Esophagus squamous epithelium (tissue), 5 donors: ENCODE measurements around the gene TMEM38A. TPM values are rescaled to one million over a fixed set of nuclear protein-coding genes. Genes with fewer than 3 reads are reported as not detected.

Source experiments
- DNase-seq: peaks from one replicate; lab custom pipeline; 2025; lab: John Stamatoyannopoulos, UW
- H3K27ac ChIP-seq, 4 donors: fragments of 200-600 bp; sonication (generic); one replicate each; pipeline ENCODE4 v1.5.1; 2016 to 2019; ENCODE audit warnings: mild to moderate bottlenecking in 1 of 4
- H3K27me3 ChIP-seq, 4 donors: fragments of 200-600 bp; sonication (generic); 1 replicate in 3 of 4; 2 replicates in 1 of 4; pipeline versions ENCODE4 v1.5.1 to v1.6.0; 2017 to 2021; ENCODE audit warnings: antibody characterized with exemption in 1 of 4
- H3K36me3 ChIP-seq, 3 donors: fragments of 200-600 bp; sonication (generic); one replicate each; pipeline ENCODE4 v1.5.1; 2016 to 2019
- H3K4me1 ChIP-seq, 3 donors: fragments of 200-600 bp; sonication (generic); one replicate each; pipeline ENCODE4 v1.5.1; 2017 to 2019
- H3K4me3 ChIP-seq, 4 donors: fragments of 200-600 bp; sonication (generic); 1 replicate in 3 of 4; 2 replicates in 1 of 4; pipeline ENCODE4 v1.5.1; 2016 to 2019; ENCODE audit warnings: mild to moderate bottlenecking in 2 of 4, moderate library complexity in 1 of 4
- H3K9me3 ChIP-seq, 3 donors: fragments of 200-600 bp; sonication (generic); one replicate each; pipeline ENCODE4 v1.5.1; 2016 to 2019
- POLR2A ChIP-seq, 4 donors: fragments of 450-650 bp; IDR thresholded peaks; one replicate each; pipeline ENCODE4 v1.6.1; 2017; ENCODE audit warnings: antibody characterized with exemption in 4 of 4, mild to moderate bottlenecking in 4 of 4, moderate library complexity in 3 of 4
- WGBS, 2 donors: methylation state at CpG; one replicate each; pipeline ENCODE4 v1.1.5; 2018; 5-methylcytosine and 5-hydroxymethylcytosine counted together
- intact Hi-C: fragments of 100-400 bp; cut with DNase I; formaldehyde crosslinking; loops from one replicate; pipeline ENCODE4 v1.15.0; 2022
- total RNA-seq, 4 donors: library from RNA; depleted of rRNA; stranded (reverse); fragments of >200 nt; gene quantifications; one replicate each; pipeline ENCODE4 v1.1.0, GENCODE V29; 2016
- TF ChIP-seq, protein P1 (sequence below), 6 experiments: fragments of 450-650 bp in 4 of 6; fragments of 200-600 bp in 2 of 6; sonication (generic) in 2 of 6; IDR thresholded peaks; one replicate each; pipeline ENCODE4 v1.5.1; 2016 to 2019; ENCODE audit warnings: antibody characterized with exemption in 6 of 6, mild to moderate bottlenecking in 4 of 6, moderate library complexity in 4 of 6
- donor health status: DM: yes; HTN: yes; CAD: no.

The TMEM38A gene
- total RNA-seq, 4 donors from 2014 or later, result 2.0 to 5.6 (median 2.7) TPM

DNA sequence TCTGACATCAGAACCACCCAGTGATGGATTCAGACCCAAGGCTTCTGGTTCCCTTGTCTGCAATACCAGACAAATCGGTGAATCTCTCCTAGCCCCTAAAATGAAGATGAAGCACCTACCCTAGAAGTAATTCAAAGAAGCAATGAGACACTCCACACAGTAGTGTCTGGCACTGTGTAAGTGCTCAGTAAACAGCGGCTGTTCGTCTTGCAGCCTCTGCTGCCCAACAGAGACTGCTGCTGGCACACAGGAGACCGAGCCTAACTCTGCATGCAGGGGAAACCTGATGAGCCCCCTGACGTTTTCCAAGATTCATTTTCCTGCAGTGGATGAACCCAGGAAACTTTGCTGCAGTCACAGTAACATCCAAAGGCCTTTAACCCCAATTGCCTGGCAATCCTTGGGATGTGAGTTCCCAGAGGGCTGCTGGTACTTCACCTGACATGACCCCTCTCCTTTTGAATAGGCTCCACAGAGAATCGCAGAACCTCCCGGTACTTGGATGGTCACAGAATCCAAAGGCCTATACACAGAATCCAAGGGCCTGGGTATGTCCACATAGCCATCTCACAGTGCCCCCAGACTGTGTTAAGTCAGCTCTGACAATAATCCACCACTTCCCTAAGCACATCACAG is 39.7 kb upstream of the TMEM38A start:
- Histone ChIP-seq H3K9me3 (no peaks in the 10 kb centered on the region), H3K36me3 (peaks cover 0 to 36% (median 0%) of the 10 kb centered on the region in 3 donors), H3K27me3 (no peaks in the 10 kb centered on the region), H3K27ac (no peak overlapping the region), H3K4me1 (peaks cover 10 to 69% (median 16%) of the 10 kb centered on the region in 3 donors), H3K4me3 (no peak overlapping the region)
- no peak for TF ChIP-seq POLR2A (IDR thresholded peaks at IDR 0.05)
- TF ChIP-seq, protein P1, sequence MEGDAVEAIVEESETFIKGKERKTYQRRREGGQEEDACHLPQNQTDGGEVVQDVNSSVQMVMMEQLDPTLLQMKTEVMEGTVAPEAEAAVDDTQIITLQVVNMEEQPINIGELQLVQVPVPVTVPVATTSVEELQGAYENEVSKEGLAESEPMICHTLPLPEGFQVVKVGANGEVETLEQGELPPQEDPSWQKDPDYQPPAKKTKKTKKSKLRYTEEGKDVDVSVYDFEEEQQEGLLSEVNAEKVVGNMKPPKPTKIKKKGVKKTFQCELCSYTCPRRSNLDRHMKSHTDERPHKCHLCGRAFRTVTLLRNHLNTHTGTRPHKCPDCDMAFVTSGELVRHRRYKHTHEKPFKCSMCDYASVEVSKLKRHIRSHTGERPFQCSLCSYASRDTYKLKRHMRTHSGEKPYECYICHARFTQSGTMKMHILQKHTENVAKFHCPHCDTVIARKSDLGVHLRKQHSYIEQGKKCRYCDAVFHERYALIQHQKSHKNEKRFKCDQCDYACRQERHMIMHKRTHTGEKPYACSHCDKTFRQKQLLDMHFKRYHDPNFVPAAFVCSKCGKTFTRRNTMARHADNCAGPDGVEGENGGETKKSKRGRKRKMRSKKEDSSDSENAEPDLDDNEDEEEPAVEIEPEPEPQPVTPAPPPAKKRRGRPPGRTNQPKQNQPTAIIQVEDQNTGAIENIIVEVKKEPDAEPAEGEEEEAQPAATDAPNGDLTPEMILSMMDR (IDR thresholded peaks at IDR 0.05), result no peak
- intact Hi-C loops, result loop anchor here (10.0 kb wide), 1 partner anchor 46 kb away; the partner anchor contains the start of gene SLC35E1
- DNase-seq, result no peak
- WGBS, 2 donors, result 78 to 80% methylated on average over 4 to 5 of the region's 7 CpGs

GRCh38 chr19:16623066-16623465 is 37.9 kb upstream of the TMEM38A start:
- peaks cover 0 to 36% (median 0%) of the 10 kb centered on the region in 3 donors for H3K36me3 ChIP-seq
- peaks cover 18 to 80% (median 23%) of the 10 kb centered on the region in 3 donors for H3K4me1 ChIP-seq
- no peak for DNase-seq
- H3K9me3 ChIP-seq, result no peaks in the 10 kb centered on the region
- no peak overlapping the region for H3K4me3 ChIP-seq
- H3K27ac ChIP-seq, result no peak overlapping the region
- no peak for TF ChIP-seq POLR2A (IDR thresholded peaks at IDR 0.05)
- TF ChIP-seq, protein P1 (IDR thresholded peaks at IDR 0.05), result no peak
- no peaks in the 10 kb centered on the region for H3K27me3 ChIP-seq
- 86 to 89% methylated on average over 2 of the region's 2 CpGs for WGBS, 2 donors
- intact Hi-C loops, result loop anchor here (10.0 kb wide), 1 partner anchor 48 kb away; the partner anchor contains the start of gene SLC35E1

- Histone ChIP-seq H3K4me1 (peaks cover 18 to 80% (median 23%) of the 10 kb centered on the region in 3 donors), H3K9me3 (no peaks in the 10 kb centered on the region), H3K27me3 (no peaks in the 10 kb centered on the region), H3K27ac (no peak overlapping the region), H3K36me3 (peaks cover 0 to 36% (median 0%) of the 10 kb centered on the region in 3 donors), H3K4me3 (no peak overlapping the region)
- intact Hi-C loops, result loop anchor here (10.0 kb wide), 1 partner anchor 49 kb away; the partner anchor contains the start of gene SLC35E1
- TF ChIP-seq, protein P1 (IDR thresholded peaks at IDR 0.05), result no peak
- TF ChIP-seq POLR2A (IDR thresholded peaks at IDR 0.05), result no peak
- WGBS, 2 donors, result 58 to 78% methylated on average over 6 of the region's 6 CpGs
- DNase-seq, result no peak
Observed at GRCh38 chr19:16623576-16623975, 37.4 kb upstream of the TMEM38A start.

GRCh38 chr19:16624236-16624635 is 36.7 kb upstream of the TMEM38A start:
- intact Hi-C loops, result loop anchor here (10.0 kb wide), 1 partner anchor 49 kb away; the partner anchor contains the start of gene SLC35E1
- DNase-seq, result no peak
- no peak for TF ChIP-seq POLR2A (IDR thresholded peaks at IDR 0.05)
- TF ChIP-seq, protein P1 (IDR thresholded peaks at IDR 0.05), result no peak
- no peak overlapping the region for H3K4me3 ChIP-seq
- 79 to 85% methylated on average over 9 of the region's 10 CpGs for WGBS, 2 donors
- H3K27me3 ChIP-seq, result no peaks in the 10 kb centered on the region
- H3K9me3 ChIP-seq, result no peaks in the 10 kb centered on the region
- H3K4me1 ChIP-seq, result peaks cover 21 to 78% (median 23%) of the 10 kb centered on the region in 3 donors
- no peak overlapping the region for H3K27ac ChIP-seq
- H3K36me3 ChIP-seq, result peaks cover 0 to 36% (median 0%) of the 10 kb centered on the region in 3 donors
